NCI-H146 treated with DMSO at 0.1 percent for 48 hours (cell line): ENCODE measurements around the gene GPC3.
"Not testable (repeated sequence)": the region's sequence is repeated elsewhere in the genome, so short reads cannot be mapped to it uniquely, and the experiment has no call there.

Source experiments
- DNase-seq: peaks from one replicate; lab custom pipeline; 2025; ENCODE audit not compliant: unreplicated experiment; lab: John Stamatoyannopoulos, UW

GPC3 gene

GRCh38 chrX:133655275-133656265, 329.8 kb downstream of the GPC3 start:
- no peak for DNase-seq

- no peak for DNase-seq
Observed at GRCh38 chrX:133654811-133655210, 330.6 kb downstream of the GPC3 start.

- DNase-seq, result no peak
Observed at GRCh38 chrX:133653358-133653757, 332.0 kb downstream of the GPC3 start.

- DNase-seq, result no peak
Observed at GRCh38 chrX:133652185-133652584, 333.2 kb downstream of the GPC3 start.

GRCh38 chrX:133650239-133650638, 335.2 kb downstream of the GPC3 start:
- DNase-seq, result no peak

GRCh38 chrX:133649651-133650050, 335.7 kb downstream of the GPC3 start:
- no peak for DNase-seq

GRCh38 chrX:133648594-133648993, 336.8 kb downstream of the GPC3 start:
- DNase-seq, result no peak

- DNase-seq, result no peak
Observed at GRCh38 chrX:133646719-133647116, 338.7 kb downstream of the GPC3 start.

GRCh38 chrX:133645977-133646718, 339.2 kb downstream of the GPC3 start:
- no peak for DNase-seq

- DNase-seq, result no peak
Observed at GRCh38 chrX:133645256-133645655, 340.1 kb downstream of the GPC3 start.

- no peak for DNase-seq
Observed at GRCh38 chrX:133640161-133641015, 345.0 kb downstream of the GPC3 start.

- no peak for DNase-seq
Observed at GRCh38 chrX:133639726-133640125, 345.7 kb downstream of the GPC3 start.

- no peak for DNase-seq
Observed at GRCh38 chrX:133638285-133638684, 347.1 kb downstream of the GPC3 start.

GRCh38 chrX:133637765-133638164, 347.6 kb downstream of the GPC3 start:
- no peak for DNase-seq

- no peak for DNase-seq
Observed at GRCh38 chrX:133636009-133636408, 349.4 kb downstream of the GPC3 start.

- no peak for DNase-seq
Observed at GRCh38 chrX:133634416-133634815, 351.0 kb downstream of the GPC3 start.

GRCh38 chrX:133633950-133634349, 351.4 kb downstream of the GPC3 start:
- no peak for DNase-seq

- DNase-seq, result no peak
Observed at GRCh38 chrX:133633162-133633561, 352.2 kb downstream of the GPC3 start.

GRCh38 chrX:133630362-133630761, 355.0 kb downstream of the GPC3 start:
- DNase-seq, result no peak

- DNase-seq, result no peak
Observed at GRCh38 chrX:133627673-133628072, 357.7 kb downstream of the GPC3 start.

GRCh38 chrX:133621384-133621783, 364.0 kb downstream of the GPC3 start:
- not testable (repeated sequence) for DNase-seq
